DMS114 treated with DMSO at 0.1 percent for 48 hours (cell line): Measurements from ENCODE around the gene CCT7.
"Not testable (repeated sequence)": the region's sequence is repeated elsewhere in the genome, so short reads cannot be mapped to it uniquely, and the experiment has no call there.

Experiments
- DNase-seq: peaks from one replicate; lab custom pipeline; 2025; ENCODE audit not compliant: unreplicated experiment; lab: John Stamatoyannopoulos, UW

Gene CCT7

GRCh38 chr2:73254343-73255006 lies 20.4 kb downstream of the CCT7 start:
- DNase-seq, result no peak

- no peak for DNase-seq
Observed at GRCh38 chr2:73255007-73255644, 21.0 kb downstream of the CCT7 start.

GRCh38 chr2:73255907-73256617 lies 22.0 kb downstream of the CCT7 start:
- DNase-seq, result no peak

GRCh38 chr2:73256618-73256922 lies 22.5 kb downstream of the CCT7 start:
- no peak for DNase-seq

- no peak for DNase-seq
Observed at GRCh38 chr2:73257021-73257420, 22.9 kb downstream of the CCT7 start.

GRCh38 chr2:73257425-73258125 lies 23.5 kb downstream of the CCT7 start:
- DNase-seq, result no peak

- no peak for DNase-seq
Observed at GRCh38 chr2:73258186-73258912, 24.2 kb downstream of the CCT7 start.

GRCh38 chr2:73258913-73259215 lies 24.8 kb downstream of the CCT7 start:
- DNase-seq, result no peak

GRCh38 chr2:73259276-73259675 lies 25.2 kb downstream of the CCT7 start:
- no peak for DNase-seq

- no peak for DNase-seq
Observed at GRCh38 chr2:73259704-73260337, 25.7 kb downstream of the CCT7 start.

- no peak for DNase-seq
Observed at GRCh38 chr2:73260338-73260984, 26.4 kb downstream of the CCT7 start.

GRCh38 chr2:73262108-73262651 lies 28.1 kb downstream of the CCT7 start:
- no peak for DNase-seq

- DNase-seq, result not testable (repeated sequence)
Observed at GRCh38 chr2:73262691-73263429, 28.8 kb downstream of the CCT7 start.

- no peak for DNase-seq
Observed at GRCh38 chr2:73263540-73264331, 29.6 kb downstream of the CCT7 start.

- no peak for DNase-seq
Observed at GRCh38 chr2:73264332-73264606, 30.2 kb downstream of the CCT7 start.

- no peak for DNase-seq
Observed at GRCh38 chr2:73264783-73265182, 30.7 kb downstream of the CCT7 start.

GRCh38 chr2:73265298-73266060 lies 31.4 kb downstream of the CCT7 start:
- DNase-seq, result no peak
